Measurements from ENCODE around the gene PUS3.

PUS3 gene

GRCh38 chr11:125940145-125940544, 37.1 kb upstream of the PUS3 start:
- no peak for DNase-seq

GRCh38 chr11:125939081-125939521, 36.1 kb upstream of the PUS3 start:
- DNase-seq = peak in 1 of 2 experiments; percentile 21

- no peak for DNase-seq
These were observed 35.4 kb upstream of the PUS3 start for GRCh38 chr11:125938418-125938817.

GRCh38 chr11:125935618-125936199, 32.7 kb upstream of the PUS3 start:
- DNase-seq = peak in 1 of 2 experiments; percentile 54

GRCh38 chr11:125935056-125935455, 32.0 kb upstream of the PUS3 start:
- DNase-seq = no peak

GRCh38 chr11:125934473-125934872, 31.5 kb upstream of the PUS3 start:
- DNase-seq = no peak

GRCh38 chr11:125933030-125933813, 30.2 kb upstream of the PUS3 start:
- DNase-seq = no peak

GRCh38 chr11:125932301-125932700, 29.3 kb upstream of the PUS3 start:
- no peak for DNase-seq

GRCh38 chr11:125931668-125932067, 28.7 kb upstream of the PUS3 start:
- no peak for DNase-seq

GRCh38 chr11:125931116-125931515, 28.1 kb upstream of the PUS3 start:
- DNase-seq = no peak

- no peak for DNase-seq
These were observed 27.1 kb upstream of the PUS3 start for GRCh38 chr11:125930076-125930450.

GRCh38 chr11:125929445-125930075, 26.6 kb upstream of the PUS3 start:
- DNase-seq = no peak

- DNase-seq = no peak
These were observed 23.7 kb upstream of the PUS3 start for GRCh38 chr11:125926682-125927081.

GRCh38 chr11:125925804-125926203, 22.8 kb upstream of the PUS3 start:
- no peak for DNase-seq

GRCh38 chr11:125925247-125925740, 22.3 kb upstream of the PUS3 start:
- no peak for DNase-seq

GRCh38 chr11:125924384-125925007, 21.5 kb upstream of the PUS3 start:
- no peak for DNase-seq

- no peak for DNase-seq
These were observed 20.6 kb upstream of the PUS3 start for GRCh38 chr11:125923633-125924032.

- DNase-seq = peak; percentile 67 to 87
These were observed 20.1 kb upstream of the PUS3 start for GRCh38 chr11:125923012-125923579.

GRCh38 chr11:125922156-125922555, 19.1 kb upstream of the PUS3 start:
- DNase-seq = no peak

GRCh38 chr11:125921042-125921441, 18.0 kb upstream of the PUS3 start:
- DNase-seq = no peak

- no peak for DNase-seq
These were observed 15.3 kb upstream of the PUS3 start for GRCh38 chr11:125918140-125918840.

- DNase-seq = no peak
These were observed 13.8 kb upstream of the PUS3 start for GRCh38 chr11:125916683-125917347.

Measured in NCI-H446 (cell line).